DND-41 (cell line): ENCODE results near the gene SOX6.

Source experiments
- EZH2 ChIP-seq: IDR thresholded peaks from 3 replicates; pipeline ENCODE4 v1.6.1; 2012; ENCODE audit warnings: borderline replicate concordance, low read depth, mild to moderate bottlenecking, moderate library complexity, low read length, inconsistent platforms; ENCODE audit not compliant: severe bottlenecking
- TF ChIP-seq, protein P1 (sequence below): IDR thresholded peaks from 2 replicates; pipeline ENCODE4 v1.5.1; 2012; ENCODE audit warnings: borderline replicate concordance, low read length, moderate library complexity, mild to moderate bottlenecking; ENCODE audit not compliant: poor library complexity, severe bottlenecking; ENCODE audit errors: extremely low read depth

DNA sequence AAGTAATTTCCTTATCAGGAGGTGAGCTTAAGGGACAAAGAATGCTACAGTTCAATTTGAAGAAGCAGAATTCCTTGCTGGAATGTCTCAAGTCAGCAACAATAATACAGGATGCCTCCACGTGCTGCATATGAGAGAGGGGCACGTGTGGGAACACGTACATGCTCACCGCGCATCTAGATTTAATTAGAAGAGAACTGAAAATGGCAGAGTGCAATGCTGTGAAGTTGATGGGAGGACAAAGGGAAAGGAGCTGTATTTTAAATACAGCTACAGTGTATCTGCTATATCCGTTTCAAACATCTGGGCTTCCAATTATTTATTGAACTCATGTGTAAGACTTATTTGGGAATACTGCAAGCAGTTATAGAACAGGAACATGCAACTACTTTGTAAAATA lies 328.7 kb downstream of the SOX6 start:
- TF ChIP-seq, protein P1, sequence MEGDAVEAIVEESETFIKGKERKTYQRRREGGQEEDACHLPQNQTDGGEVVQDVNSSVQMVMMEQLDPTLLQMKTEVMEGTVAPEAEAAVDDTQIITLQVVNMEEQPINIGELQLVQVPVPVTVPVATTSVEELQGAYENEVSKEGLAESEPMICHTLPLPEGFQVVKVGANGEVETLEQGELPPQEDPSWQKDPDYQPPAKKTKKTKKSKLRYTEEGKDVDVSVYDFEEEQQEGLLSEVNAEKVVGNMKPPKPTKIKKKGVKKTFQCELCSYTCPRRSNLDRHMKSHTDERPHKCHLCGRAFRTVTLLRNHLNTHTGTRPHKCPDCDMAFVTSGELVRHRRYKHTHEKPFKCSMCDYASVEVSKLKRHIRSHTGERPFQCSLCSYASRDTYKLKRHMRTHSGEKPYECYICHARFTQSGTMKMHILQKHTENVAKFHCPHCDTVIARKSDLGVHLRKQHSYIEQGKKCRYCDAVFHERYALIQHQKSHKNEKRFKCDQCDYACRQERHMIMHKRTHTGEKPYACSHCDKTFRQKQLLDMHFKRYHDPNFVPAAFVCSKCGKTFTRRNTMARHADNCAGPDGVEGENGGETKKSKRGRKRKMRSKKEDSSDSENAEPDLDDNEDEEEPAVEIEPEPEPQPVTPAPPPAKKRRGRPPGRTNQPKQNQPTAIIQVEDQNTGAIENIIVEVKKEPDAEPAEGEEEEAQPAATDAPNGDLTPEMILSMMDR, result no peak
- TF ChIP-seq EZH2, result no peak
